GOT3 (cell line): ENCODE results near the gene SH3TC1.

Experiments used
- DNase-seq: peaks from one replicate; lab custom pipeline; 2025; ENCODE audit warnings: mixed read lengths; lab: John Stamatoyannopoulos, UW

SH3TC1 gene

DNA sequence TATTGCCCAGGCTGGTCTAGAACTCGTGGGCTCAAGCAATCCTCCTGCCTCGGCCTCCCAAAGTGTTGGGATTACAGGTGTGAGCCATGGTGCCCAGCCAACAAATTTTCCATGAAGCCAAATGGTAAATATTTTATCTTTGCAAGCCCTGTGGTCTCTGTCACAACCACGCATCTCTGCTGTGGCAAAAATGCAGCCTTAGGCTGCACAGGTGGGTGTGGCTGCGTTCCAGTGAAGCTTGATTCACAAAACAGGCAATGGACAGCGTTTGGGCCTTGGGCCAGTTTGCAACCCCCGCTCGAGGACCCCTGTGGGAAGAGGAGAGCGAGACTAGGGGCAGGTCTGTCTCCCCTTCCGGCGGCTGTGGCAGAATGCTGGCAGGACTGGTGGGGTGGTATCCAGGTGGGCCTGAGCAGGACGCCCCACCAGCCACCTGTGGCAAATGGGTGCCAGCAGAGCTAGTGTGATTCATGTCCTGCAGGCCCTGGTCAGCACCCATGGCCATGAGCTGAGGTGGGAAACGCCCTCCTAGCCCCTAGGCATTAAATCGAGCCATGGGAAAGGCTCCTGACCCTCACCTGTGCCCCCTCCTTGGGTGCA, 90.2 kb downstream of the SH3TC1 start:
- no peak for DNase-seq

- DNase-seq, result no peak
Observed at GRCh38 chr4:8289956-8290700, 91.0 kb downstream of the SH3TC1 start.

DNA sequence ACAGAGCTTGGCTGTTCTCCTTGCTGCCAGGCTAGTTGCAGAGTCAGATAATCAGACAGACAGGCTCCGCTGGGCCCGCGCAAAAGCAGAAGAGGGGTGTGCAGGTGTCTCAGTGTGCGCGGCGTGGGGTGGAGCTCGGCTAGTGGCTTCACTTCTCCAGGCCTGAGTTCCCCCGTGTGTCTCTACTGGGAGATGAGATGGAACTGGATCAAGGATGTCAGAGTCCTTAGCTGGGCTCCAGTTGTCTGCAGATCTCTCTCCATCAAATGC, 91.5 kb downstream of the SH3TC1 start:
- no peak for DNase-seq
